ENCODE results near the gene PWP1. TPM values are rescaled to one million over a fixed set of nuclear protein-coding genes. Genes with fewer than 3 reads are reported as not detected.

PWP1 gene
- total RNA-seq, 6 experiments from 2014 or later = 49.0 to 57.2 (median 55.3) TPM

GRCh38 chr12:107655281-107656065, 30.1 kb upstream of the PWP1 start:
- Mint-ChIP-seq H3K27me3 (ENCODE audit: insufficient read depth) (peaks cover 12% of the 10 kb centered on the region), H3K9me3 (no peaks in the 10 kb centered on the region), H3K27ac (no peak overlapping the region), H3K36me3 (ENCODE audit: low read depth) (no peaks in the 10 kb centered on the region), H3K4me3 (no peak overlapping the region), H3K4me1 (ENCODE audit: low read depth) (no peaks in the 10 kb centered on the region)
- DNase-seq = no peak
- no peak for TF ChIP-seq CTCF (IDR thresholded peaks at IDR 0.05)

GRCh38 chr12:107656302-107656701, 29.3 kb upstream of the PWP1 start:
- H3K36me3 Mint-ChIP-seq (ENCODE audit: low read depth) = no peaks in the 10 kb centered on the region
- no peak for DNase-seq
- no peak overlapping the region for H3K4me3 Mint-ChIP-seq
- TF ChIP-seq CTCF (IDR thresholded peaks at IDR 0.05) = no peak
- no peaks in the 10 kb centered on the region for H3K9me3 Mint-ChIP-seq
- no peaks in the 10 kb centered on the region for H3K4me1 Mint-ChIP-seq (ENCODE audit: low read depth)
- peaks cover 13% of the 10 kb centered on the region for H3K27me3 Mint-ChIP-seq (ENCODE audit: insufficient read depth)
- H3K27ac Mint-ChIP-seq = no peak overlapping the region

- no peak for DNase-seq
- no peak overlapping the region for H3K27ac Mint-ChIP-seq
- no peak for TF ChIP-seq CTCF (IDR thresholded peaks at IDR 0.05)
- peaks cover 10% of the 10 kb centered on the region; the same call in 1 of the 2 replicates for H3K27me3 Mint-ChIP-seq (ENCODE audit: insufficient read depth)
- H3K36me3 Mint-ChIP-seq (ENCODE audit: low read depth) = no peaks in the 10 kb centered on the region
- H3K4me1 Mint-ChIP-seq (ENCODE audit: low read depth) = no peaks in the 10 kb centered on the region
- H3K9me3 Mint-ChIP-seq = no peaks in the 10 kb centered on the region
- no peak overlapping the region for H3K4me3 Mint-ChIP-seq
Measured at GRCh38 chr12:107657133-107657532, 28.5 kb upstream of the PWP1 start.

GRCh38 chr12:107657621-107658020, 28.0 kb upstream of the PWP1 start:
- no peak for DNase-seq
- Mint-ChIP-seq H3K4me1 (ENCODE audit: low read depth) (no peaks in the 10 kb centered on the region), H3K27ac (no peak overlapping the region), H3K27me3 (ENCODE audit: insufficient read depth) (peaks cover 10% of the 10 kb centered on the region; the same call in 1 of the 2 replicates), H3K36me3 (ENCODE audit: low read depth) (no peaks in the 10 kb centered on the region), H3K9me3 (no peaks in the 10 kb centered on the region), H3K4me3 (no peak overlapping the region)
- TF ChIP-seq CTCF (IDR thresholded peaks at IDR 0.05) = no peak

- TF ChIP-seq CTCF (IDR thresholded peaks at IDR 0.05) = no peak
- no peaks in the 10 kb centered on the region for H3K9me3 Mint-ChIP-seq
- H3K36me3 Mint-ChIP-seq (ENCODE audit: low read depth) = no peaks in the 10 kb centered on the region
- H3K4me1 Mint-ChIP-seq (ENCODE audit: low read depth) = no peaks in the 10 kb centered on the region
- H3K27me3 Mint-ChIP-seq (ENCODE audit: insufficient read depth) = peaks cover 10% of the 10 kb centered on the region; the same call in 1 of the 2 replicates
- no peak overlapping the region for H3K27ac Mint-ChIP-seq
- DNase-seq = no peak
- no peak overlapping the region for H3K4me3 Mint-ChIP-seq
Measured at GRCh38 chr12:107660235-107660634, 25.4 kb upstream of the PWP1 start.

Data from HFFc6 (cell line).